CD14-positive monocyte (primary cell): ENCODE measurements around the gene ANKLE1. TPM values are rescaled to one million over a fixed set of nuclear protein-coding genes. Genes with fewer than 3 reads are reported as not detected.

Source experiments
- DNase-seq, 3 donors: peaks; one replicate each; pipeline ENCODE4 v3.0.0-alpha.2; 2011 to 2022
- H2AFZ ChIP-seq: 2 replicates; pipeline ENCODE4 v1.6.0; 2012; ENCODE audit warnings: mild to moderate bottlenecking, low read depth, low read length, inconsistent platforms; ENCODE audit not compliant: insufficient read depth, poor library complexity, severe bottlenecking
- H3K27ac ChIP-seq, 2 donors: 1 replicate in 1 of 2; 2 replicates in 1 of 2; pipeline ENCODE4 v1.5.1; 2012 to 2013; ENCODE audit warnings: low read length in 2 of 2, control low read depth in 1 of 2, inconsistent platforms in 1 of 2, low read depth in 1 of 2, mild to moderate bottlenecking in 1 of 2
- H3K27me3 ChIP-seq, 2 donors: one replicate each; pipeline versions ENCODE4 v1.6.0 to v1.6.1; 2011 to 2013; ENCODE audit warnings: low read length in 2 of 2; ENCODE audit not compliant: control insufficient read depth in 2 of 2, insufficient read depth in 2 of 2
- H3K36me3 ChIP-seq, 2 donors: replicated peaks in 1 of 2; 1 replicate in 1 of 2; 2 replicates in 1 of 2; pipeline versions ENCODE4 v1.5.1 to v1.6.1; 2012 to 2013; ENCODE audit warnings: low read length in 2 of 2, control low read depth in 1 of 2, inconsistent platforms in 1 of 2, mild to moderate bottlenecking in 1 of 2; ENCODE audit not compliant: insufficient read depth in 2 of 2, control insufficient read depth in 1 of 2
- H3K4me1 ChIP-seq, 2 donors: 1 replicate in 1 of 2; 2 replicates in 1 of 2; pipeline versions ENCODE4 v1.5.1 to v1.6.1; 2012 to 2013; ENCODE audit warnings: low read length in 2 of 2, control low read depth in 1 of 2, inconsistent platforms in 1 of 2, mild to moderate bottlenecking in 1 of 2, moderate library complexity in 1 of 2; ENCODE audit not compliant: insufficient read depth in 2 of 2, control insufficient read depth in 1 of 2
- H3K4me2 ChIP-seq: replicated peaks from 2 replicates; pipeline ENCODE3; 2012; ENCODE audit warnings: low read length, moderate library complexity, mild to moderate bottlenecking; ENCODE audit not compliant: poor library complexity, severe bottlenecking; ENCODE audit errors: extremely low read depth
- H3K4me3 ChIP-seq, 3 experiments: fragments of 200-600 bp in 1 of 3; sonication (generic) in 1 of 3; replicated peaks in 1 of 3; 1 replicate in 2 of 3; 2 replicates in 1 of 3; pipeline ENCODE4 v1.5.1; 2011 to 2013; ENCODE audit warnings: low read length in 3 of 3, mild to moderate bottlenecking in 3 of 3, control low read depth in 2 of 3, low read depth in 2 of 3, inconsistent platforms in 1 of 3, moderate library complexity in 1 of 3
- H3K79me2 ChIP-seq: 2 replicates; pipeline ENCODE4 v1.6.0; 2012; ENCODE audit warnings: mild to moderate bottlenecking, control low read depth, inconsistent platforms, low read length, moderate library complexity; ENCODE audit not compliant: insufficient read depth
- H3K9ac ChIP-seq: 2 replicates; pipeline ENCODE4 v1.6.0; 2017; ENCODE audit warnings: low read length, mild to moderate bottlenecking; ENCODE audit not compliant: insufficient read depth, poor library complexity, severe bottlenecking
- H3K9me3 ChIP-seq, 2 donors: replicated peaks in 1 of 2; 1 replicate in 1 of 2; 2 replicates in 1 of 2; pipeline versions ENCODE4 v1.5.1 to v1.6.1; 2012 to 2013; ENCODE audit warnings: low read length in 2 of 2, control low read depth in 1 of 2; ENCODE audit not compliant: control insufficient read depth in 1 of 2, insufficient read depth in 1 of 2
- H4K20me1 ChIP-seq: 2 replicates; pipeline ENCODE4 v1.6.0; 2012; ENCODE audit warnings: mild to moderate bottlenecking, low read length, control low read depth, moderate library complexity; ENCODE audit not compliant: insufficient read depth
- H3K27ac Mint-ChIP-seq, 7 donors: one replicate each; pipeline ENCODE4 v1.8.0; 2020; ENCODE audit warnings: mild to moderate bottlenecking in 7 of 7, mixed read lengths in 7 of 7, moderate library complexity in 6 of 7, inconsistent platforms in 2 of 7
- H3K27me3 Mint-ChIP-seq, 3 donors: one replicate each; pipeline ENCODE4 v1.8.0; 2021 to 2022; ENCODE audit warnings: low read depth in 3 of 3, mild to moderate bottlenecking in 3 of 3, mixed read lengths in 3 of 3, moderate library complexity in 3 of 3, inconsistent platforms in 1 of 3
- H3K36me3 Mint-ChIP-seq, 2 donors: one replicate each; pipeline ENCODE4 v1.8.0; 2020; ENCODE audit warnings: mixed read lengths in 2 of 2, inconsistent platforms in 1 of 2, mild to moderate bottlenecking in 1 of 2
- H3K4me1 Mint-ChIP-seq: one replicate; pipeline ENCODE4 v1.8.0; 2020; ENCODE audit warnings: mild to moderate bottlenecking, mixed read lengths
- H3K4me3 Mint-ChIP-seq, 2 donors: one replicate each; pipeline ENCODE4 v1.8.0; 2020; ENCODE audit warnings: mild to moderate bottlenecking in 2 of 2, mixed read lengths in 2 of 2, moderate library complexity in 1 of 2
- H3K9me3 Mint-ChIP-seq, 7 donors: one replicate each; pipeline ENCODE4 v1.8.0; 2020 to 2022; ENCODE audit warnings: mixed read lengths in 7 of 7, mild to moderate bottlenecking in 6 of 7, moderate library complexity in 6 of 7, inconsistent platforms in 2 of 7
- CTCF ChIP-seq: fragments of 200-600 bp; IDR thresholded peaks from one replicate; pipeline ENCODE4 v1.8.0; 2022; ENCODE audit warnings: antibody characterized with exemption, mild to moderate bottlenecking
- WGBS: methylation state at CpG from one replicate; pipeline ENCODE4 v1.1.5; 2013; ENCODE audit warnings: missing lambda C conversion rate; ENCODE audit not compliant: insufficient coverage; 5-methylcytosine and 5-hydroxymethylcytosine counted together
- intact Hi-C, 2 donors: fragments of 100-400 bp; cut with micrococcal nuclease; formaldehyde crosslinking; loops; one replicate each; pipeline versions ENCODE4 v1.15.0 to v1.15.1; 2023
- polyA plus RNA-seq, 3 donors: library from polyadenylated mRNA; depleted of rRNA in 1 of 3; unstranded in 2 of 3; stranded (reverse) in 1 of 3; fragments of 300-500 nt in 2 of 3; fragments of >200 nt in 1 of 3; fragmentation: Illumina TruSeq in 2 of 3; gene quantifications; 1 replicate in 2 of 3; 2 replicates in 1 of 3; pipeline ENCODE4 v1.2.3, GENCODE V29; 2012 to 2021

The ANKLE1 gene
- polyA plus RNA-seq, 3 donors = 1.3 to 8.5 (median 2.2) TPM

- no peaks in the 10 kb centered on the region for H3K27me3 ChIP-seq
- no peak for TF ChIP-seq CTCF
- H3K4me1 ChIP-seq = peaks cover 26 to 36% of the 10 kb centered on the region in 2 donors
- peak overlapping the region; percentile 81 to 88 (median 82) for H3K4me3 ChIP-seq
- peak overlapping the region; percentile 90 for H3K4me2 ChIP-seq
- 3% methylated on average over 12 of the region's 23 CpGs for WGBS
- Mint-ChIP-seq H3K4me3 (peak overlapping the region; percentile 88 to 91), H3K27me3 (peaks cover 0 to 3% (median 0%) of the 10 kb centered on the region in 3 donors), H3K4me1 (peaks cover 28% of the 10 kb centered on the region), H3K36me3 (peaks cover 17 to 31% of the 10 kb centered on the region in 2 donors), H3K9me3 (no peaks in the 10 kb centered on the region), H3K27ac (peak overlapping the region; percentile 79 to 94 (median 90))
- H3K36me3 ChIP-seq = peaks cover 13 to 34% of the 10 kb centered on the region in 2 donors
- H2AFZ ChIP-seq = peak overlapping the region; percentile 61
- no peaks in the 10 kb centered on the region for H3K9me3 ChIP-seq
- H3K9ac ChIP-seq = peak overlapping the region; percentile 81
- DNase-seq = no peak
- intact Hi-C loops = no loop called here
- H3K27ac ChIP-seq = peak overlapping the region; percentile 53 to 86
- H4K20me1 ChIP-seq = peaks cover 53% of the 10 kb centered on the region
- peaks cover 63% of the 10 kb centered on the region for H3K79me2 ChIP-seq
These were observed 28.3 kb downstream of the ANKLE1 start for GRCh38 chr19:17309965-17310461.

GRCh38 chr19:17311455-17312188 lies 29.9 kb downstream of the ANKLE1 start:
- peaks cover 0 to 3% (median 1%) of the 10 kb centered on the region in 3 donors for H3K27me3 Mint-ChIP-seq
- Histone ChIP-seq H2AFZ (no peak overlapping the region), H3K4me1 (peaks cover 15 to 23% of the 10 kb centered on the region in 2 donors), H3K27ac (no peak overlapping the region), H4K20me1 (peaks cover 48% of the 10 kb centered on the region), H3K4me3 (no peak overlapping the region), H3K9me3 (no peaks in the 10 kb centered on the region), H3K9ac (no peak overlapping the region), H3K4me2 (no peak overlapping the region), H3K79me2 (peaks cover 57% of the 10 kb centered on the region), H3K27me3 (no peaks in the 10 kb centered on the region), H3K36me3 (peaks cover 24 to 43% of the 10 kb centered on the region in 2 donors)
- no peak for TF ChIP-seq CTCF
- peaks cover 27 to 44% of the 10 kb centered on the region in 2 donors for H3K36me3 Mint-ChIP-seq
- peak overlapping the region in 3 of 7 donors; percentile 25 to 70 (median 38) for H3K27ac Mint-ChIP-seq
- H3K9me3 Mint-ChIP-seq = no peaks in the 10 kb centered on the region
- intact Hi-C loops = no loop called here
- H3K4me3 Mint-ChIP-seq = no peak overlapping the region
- H3K4me1 Mint-ChIP-seq = peaks cover 23% of the 10 kb centered on the region
- no peak for DNase-seq
- 88% methylated on average over 10 of the region's 11 CpGs for WGBS
